Activated T-helper 17 cell treated with anti-CD3 and anti-CD28 coated beads, Interleukin-2, amount 50 U/mL, for 72 hours (primary cell): Measurements from ENCODE around the gene ATP1A3. TPM values are rescaled to one million over a fixed set of nuclear protein-coding genes. Genes with fewer than 3 reads are reported as not detected.
"Not testable (repeated sequence)": the region's sequence is repeated elsewhere in the genome, so short reads cannot be mapped to it uniquely, and the experiment has no call there.

Experiments used
- ATAC-seq: fragments of 150-1000 bp; cut with Tn5 transposase; replicated peaks from 2 replicates; pipeline ENCODE4 v1.10.0; 2021; ENCODE audit warnings: mild to moderate bottlenecking, moderate library complexity
- H3K27ac Mint-ChIP-seq: one replicate; pipeline ENCODE4 v1.8.0; 2022; ENCODE audit warnings: mixed read lengths
- H3K27me3 Mint-ChIP-seq: one replicate; pipeline ENCODE4 v1.8.0; 2022; ENCODE audit warnings: mixed read lengths
- H3K36me3 Mint-ChIP-seq: one replicate; pipeline ENCODE4 v1.8.0; 2022; ENCODE audit warnings: low read depth, mild to moderate bottlenecking, mixed read lengths
- H3K4me1 Mint-ChIP-seq: one replicate; pipeline ENCODE4 v1.8.0; 2022; ENCODE audit warnings: mixed read lengths
- H3K4me3 Mint-ChIP-seq: one replicate; pipeline ENCODE4 v1.8.0; 2022; ENCODE audit warnings: mild to moderate bottlenecking, mixed read lengths
- H3K9me3 Mint-ChIP-seq: one replicate; pipeline ENCODE4 v1.8.0; 2022; ENCODE audit warnings: mixed read lengths
- total RNA-seq, 2 donors: library from RNA; stranded (reverse); gene quantifications; one replicate each; pipeline ENCODE4 v1.2.3, GENCODE V29; 2022

ATP1A3 gene
- total RNA-seq, 2 donors from 2014 or later, result 1.7 to 5.0 TPM

GRCh38 chr19:41997851-41998229 lies 3.8 kb upstream of the ATP1A3 start:
- no peak for ATAC-seq
- no peaks in the 10 kb centered on the region for H3K36me3 Mint-ChIP-seq
- H3K9me3 Mint-ChIP-seq, result no peaks in the 10 kb centered on the region
- no peak overlapping the region for H3K27ac Mint-ChIP-seq
- H3K4me1 Mint-ChIP-seq, result peaks cover 23% of the 10 kb centered on the region
- H3K4me3 Mint-ChIP-seq, result peak overlapping the region; percentile 13
- peaks cover 59% of the 10 kb centered on the region for H3K27me3 Mint-ChIP-seq

GRCh38 chr19:41997121-41997850 lies 3.3 kb upstream of the ATP1A3 start:
- ATAC-seq, result peak; percentile 39

GRCh38 chr19:41995959-41996797 lies 2.1 kb upstream of the ATP1A3 start:
- ATAC-seq, result no peak

More at GRCh38 chr19:41997121-41997850, 3.3 kb upstream of the ATP1A3 start:
- H3K27me3 Mint-ChIP-seq, result peaks cover 62% of the 10 kb centered on the region
- H3K4me1 Mint-ChIP-seq, result peaks cover 28% of the 10 kb centered on the region
- H3K4me3 Mint-ChIP-seq, result peak overlapping the region; percentile 8
- no peaks in the 10 kb centered on the region for H3K36me3 Mint-ChIP-seq
- H3K9me3 Mint-ChIP-seq, result no peaks in the 10 kb centered on the region
- H3K27ac Mint-ChIP-seq, result no peak overlapping the region

GRCh38 chr19:41994994-41995958 lies 1.2 kb upstream of the ATP1A3 start:
- no peak overlapping the region for H3K27ac Mint-ChIP-seq
- peaks cover 47% of the 10 kb centered on the region for H3K27me3 Mint-ChIP-seq
- H3K36me3 Mint-ChIP-seq, result no peaks in the 10 kb centered on the region
- H3K4me1 Mint-ChIP-seq, result peaks cover 29% of the 10 kb centered on the region
- ATAC-seq, result no peak
- H3K4me3 Mint-ChIP-seq, result peak overlapping the region; percentile 25
- no peaks in the 10 kb centered on the region for H3K9me3 Mint-ChIP-seq

More at GRCh38 chr19:41995959-41996797, 2.1 kb upstream of the ATP1A3 start:
- H3K27ac Mint-ChIP-seq, result no peak overlapping the region
- H3K27me3 Mint-ChIP-seq, result peaks cover 54% of the 10 kb centered on the region
- no peaks in the 10 kb centered on the region for H3K36me3 Mint-ChIP-seq
- H3K4me1 Mint-ChIP-seq, result peaks cover 29% of the 10 kb centered on the region
- no peaks in the 10 kb centered on the region for H3K9me3 Mint-ChIP-seq
- peak overlapping the region; percentile 8 for H3K4me3 Mint-ChIP-seq

- Mint-ChIP-seq H3K9me3 (no peaks in the 10 kb centered on the region), H3K27ac (no peak overlapping the region), H3K36me3 (no peaks in the 10 kb centered on the region), H3K4me3 (peak overlapping the region; percentile 25), H3K4me1 (peaks cover 29% of the 10 kb centered on the region), H3K27me3 (peaks cover 40% of the 10 kb centered on the region)
- no peak for ATAC-seq
These were observed 516 bp upstream of the ATP1A3 start for GRCh38 chr19:41994521-41994971.

- not testable (repeated sequence) for ATAC-seq, H3K36me3 Mint-ChIP-seq, H3K27ac Mint-ChIP-seq, H3K9me3 Mint-ChIP-seq
- Mint-ChIP-seq H3K4me1 (peaks cover 23% of the 10 kb centered on the region), H3K27me3 (peaks cover 26% of the 10 kb centered on the region), H3K4me3 (peak overlapping the region; percentile 21)
These were observed 2.0 kb downstream of the ATP1A3 start for GRCh38 chr19:41991925-41992569.

- H3K36me3 Mint-ChIP-seq, result no peaks in the 10 kb centered on the region
- H3K9me3 Mint-ChIP-seq, result no peaks in the 10 kb centered on the region
- H3K4me3 Mint-ChIP-seq, result no peak overlapping the region
- H3K4me1 Mint-ChIP-seq, result peaks cover 16% of the 10 kb centered on the region
- no peak for ATAC-seq
- H3K27ac Mint-ChIP-seq, result no peak overlapping the region
- peaks cover 17% of the 10 kb centered on the region for H3K27me3 Mint-ChIP-seq
These were observed 3.0 kb downstream of the ATP1A3 start for GRCh38 chr19:41991025-41991424.

GRCh38 chr19:41990615-41991014 lies 3.4 kb downstream of the ATP1A3 start:
- Mint-ChIP-seq H3K4me1 (peaks cover 16% of the 10 kb centered on the region), H3K27me3 (peaks cover 14% of the 10 kb centered on the region), H3K36me3 (no peaks in the 10 kb centered on the region), H3K9me3 (no peaks in the 10 kb centered on the region), H3K27ac (no peak overlapping the region), H3K4me3 (no peak overlapping the region)
- no peak for ATAC-seq

- Mint-ChIP-seq H3K4me3 (no peak overlapping the region), H3K36me3 (no peaks in the 10 kb centered on the region), H3K9me3 (no peaks in the 10 kb centered on the region), H3K27ac (no peak overlapping the region), H3K27me3 (peaks cover 8% of the 10 kb centered on the region), H3K4me1 (peaks cover 10% of the 10 kb centered on the region)
- no peak for ATAC-seq
These were observed 4.0 kb downstream of the ATP1A3 start for GRCh38 chr19:41990028-41990427.

GRCh38 chr19:41988947-41989346 lies 5.1 kb downstream of the ATP1A3 start:
- no peak overlapping the region for H3K27ac Mint-ChIP-seq
- peaks cover 10% of the 10 kb centered on the region for H3K4me1 Mint-ChIP-seq
- no peak for ATAC-seq
- no peaks in the 10 kb centered on the region for H3K36me3 Mint-ChIP-seq
- H3K4me3 Mint-ChIP-seq, result no peak overlapping the region
- H3K9me3 Mint-ChIP-seq, result no peaks in the 10 kb centered on the region
- peaks cover 5% of the 10 kb centered on the region for H3K27me3 Mint-ChIP-seq

GRCh38 chr19:41987141-41987860 lies 6.7 kb downstream of the ATP1A3 start:
- Mint-ChIP-seq H3K27ac (peak overlapping the region; percentile 17), H3K27me3 (peaks cover under 1% of the 10 kb centered on the region), H3K36me3 (no peaks in the 10 kb centered on the region), H3K4me1 (peaks cover under 1% of the 10 kb centered on the region), H3K9me3 (no peaks in the 10 kb centered on the region), H3K4me3 (no peak overlapping the region)
- ATAC-seq, result no peak

- Mint-ChIP-seq H3K9me3 (no peaks in the 10 kb centered on the region), H3K4me3 (no peak overlapping the region), H3K27me3 (no peaks in the 10 kb centered on the region), H3K4me1 (no peaks in the 10 kb centered on the region), H3K36me3 (no peaks in the 10 kb centered on the region), H3K27ac (no peak overlapping the region)
- no peak for ATAC-seq
These were observed 9.1 kb downstream of the ATP1A3 start for GRCh38 chr19:41984961-41985360.

- Mint-ChIP-seq H3K4me3 (no peak overlapping the region), H3K9me3 (no peaks in the 10 kb centered on the region), H3K4me1 (no peaks in the 10 kb centered on the region), H3K36me3 (no peaks in the 10 kb centered on the region), H3K27me3 (no peaks in the 10 kb centered on the region), H3K27ac (no peak overlapping the region)
- ATAC-seq, result no peak
These were observed 12.3 kb downstream of the ATP1A3 start for GRCh38 chr19:41981724-41982123.
